ENCODE measurements around the gene KY. TPM values are rescaled to one million over a fixed set of nuclear protein-coding genes. Genes with fewer than 3 reads are reported as not detected.

KY gene
- polyA plus RNA-seq, 1 donor (not counting 4 experiments of a cell fraction or from before 2014, with no cell fraction given), result not detected

DNA sequence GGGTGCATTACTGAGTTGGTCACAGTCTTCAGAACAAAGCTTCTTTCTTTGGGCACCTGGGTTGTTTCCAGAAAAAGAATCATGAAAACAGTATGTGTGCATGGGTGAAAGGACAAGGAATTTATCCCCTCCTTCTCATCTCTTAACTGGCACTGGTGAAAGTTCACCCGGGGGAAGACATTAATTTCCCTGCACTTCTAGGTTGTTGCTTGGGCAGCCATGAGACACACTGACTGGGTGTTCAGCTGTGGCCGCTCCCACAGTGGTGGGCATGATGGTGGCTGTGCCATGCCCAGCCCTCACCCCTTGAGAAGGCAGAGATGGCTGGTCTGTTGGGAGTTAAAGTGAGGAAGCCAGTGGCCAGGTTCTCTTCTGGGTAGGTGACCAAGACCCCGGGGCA lies 16.6 kb upstream of the KY start:
- Histone ChIP-seq H3K4me2 (ENCODE audit: control insufficient read depth, extremely low read depth, insufficient read depth, low read depth, low read length) (no peak overlapping the region), H4K20me1 (ENCODE audit: control insufficient read depth, extremely low read depth, insufficient read depth, low read length) (no peaks in the 10 kb centered on the region), H3K9me1 (ENCODE audit: control insufficient read depth, extremely low read depth, insufficient read depth, low read length) (no peaks in the 10 kb centered on the region), H3K4me1 (ENCODE audit: control insufficient read depth, extremely low read depth, insufficient read depth, low read length) (no peaks in the 10 kb centered on the region), H3K9me3 (ENCODE audit: control insufficient read depth, low read depth, low read length) (no peaks in the 10 kb centered on the region), H3K79me2 (ENCODE audit: control insufficient read depth, insufficient read depth, low read length) (no peaks in the 10 kb centered on the region), H3K27ac (ENCODE audit: control insufficient read depth, insufficient read depth, low read length) (no peak overlapping the region), H3K27me3 (ENCODE audit: control insufficient read depth, extremely low read depth, insufficient read depth, low read length) (no peaks in the 10 kb centered on the region), H2AFZ (ENCODE audit: control insufficient read depth, low read length) (no peak overlapping the region), H3K4me3 (ENCODE audit: control insufficient read depth in 2 of 3, extremely low read depth in 1 of 3, insufficient read depth in 2 of 3, low read depth in 1 of 3, low read length in 3 of 3) (no peak overlapping the region), H3K36me3 (ENCODE audit: control insufficient read depth in 2 of 2, extremely low read depth in 1 of 2, insufficient read depth in 2 of 2, low read length in 2 of 2) (no peaks in the 10 kb centered on the region), H3K9ac (ENCODE audit: control insufficient read depth, extremely low read depth, insufficient read depth, low read length) (no peak overlapping the region)
- TF ChIP-seq, protein P1, sequence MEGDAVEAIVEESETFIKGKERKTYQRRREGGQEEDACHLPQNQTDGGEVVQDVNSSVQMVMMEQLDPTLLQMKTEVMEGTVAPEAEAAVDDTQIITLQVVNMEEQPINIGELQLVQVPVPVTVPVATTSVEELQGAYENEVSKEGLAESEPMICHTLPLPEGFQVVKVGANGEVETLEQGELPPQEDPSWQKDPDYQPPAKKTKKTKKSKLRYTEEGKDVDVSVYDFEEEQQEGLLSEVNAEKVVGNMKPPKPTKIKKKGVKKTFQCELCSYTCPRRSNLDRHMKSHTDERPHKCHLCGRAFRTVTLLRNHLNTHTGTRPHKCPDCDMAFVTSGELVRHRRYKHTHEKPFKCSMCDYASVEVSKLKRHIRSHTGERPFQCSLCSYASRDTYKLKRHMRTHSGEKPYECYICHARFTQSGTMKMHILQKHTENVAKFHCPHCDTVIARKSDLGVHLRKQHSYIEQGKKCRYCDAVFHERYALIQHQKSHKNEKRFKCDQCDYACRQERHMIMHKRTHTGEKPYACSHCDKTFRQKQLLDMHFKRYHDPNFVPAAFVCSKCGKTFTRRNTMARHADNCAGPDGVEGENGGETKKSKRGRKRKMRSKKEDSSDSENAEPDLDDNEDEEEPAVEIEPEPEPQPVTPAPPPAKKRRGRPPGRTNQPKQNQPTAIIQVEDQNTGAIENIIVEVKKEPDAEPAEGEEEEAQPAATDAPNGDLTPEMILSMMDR (optimal IDR thresholded peaks at IDR 0.05 in 1 of 3, IDR thresholded peaks at IDR 0.05 in 1 of 3, conservative IDR thresholded peaks at IDR 0.05 in 1 of 3; ENCODE audit: extremely low read depth in 1 of 3, insufficient read depth in 2 of 3, low read length in 3 of 3), result no peak
- dilution Hi-C loops (cut with MboI; ENCODE audit: extremely low pct_ligation_motif_present, low sequenced_read_pairs), result no loop called here
- DNase-seq (ENCODE audit: low read depth, low spot score) (no peak), FAIRE-seq (no peak)

DNA sequence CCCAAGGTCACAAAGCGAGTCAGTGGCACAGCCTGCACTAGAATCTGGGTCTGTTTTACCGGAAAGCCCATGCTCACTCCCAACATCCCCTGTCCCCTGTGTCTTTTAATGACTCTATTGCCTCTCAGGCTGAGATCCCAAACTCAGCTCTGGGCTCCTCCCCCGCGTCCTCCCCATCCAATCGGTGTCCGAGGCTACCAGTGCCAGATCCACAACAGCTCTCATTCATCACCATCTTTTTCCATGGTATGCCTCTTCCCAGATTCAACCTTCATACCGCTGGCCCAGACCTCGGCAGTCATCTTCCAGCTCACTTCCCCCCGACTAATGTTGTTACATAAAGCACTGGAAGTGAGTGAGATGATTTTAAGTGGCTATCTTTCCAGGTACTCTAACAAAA lies 16.1 kb upstream of the KY start:
- Histone ChIP-seq H3K4me2 (ENCODE audit: control insufficient read depth, extremely low read depth, insufficient read depth, low read depth, low read length) (no peak overlapping the region), H2AFZ (ENCODE audit: control insufficient read depth, low read length) (no peak overlapping the region), H3K4me1 (ENCODE audit: control insufficient read depth, extremely low read depth, insufficient read depth, low read length) (no peaks in the 10 kb centered on the region), H3K9me1 (ENCODE audit: control insufficient read depth, extremely low read depth, insufficient read depth, low read length) (no peaks in the 10 kb centered on the region), H3K27me3 (ENCODE audit: control insufficient read depth, extremely low read depth, insufficient read depth, low read length) (no peaks in the 10 kb centered on the region), H3K36me3 (ENCODE audit: control insufficient read depth in 2 of 2, extremely low read depth in 1 of 2, insufficient read depth in 2 of 2, low read length in 2 of 2) (no peaks in the 10 kb centered on the region), H3K4me3 (ENCODE audit: control insufficient read depth in 2 of 3, extremely low read depth in 1 of 3, insufficient read depth in 2 of 3, low read depth in 1 of 3, low read length in 3 of 3) (no peak overlapping the region), H3K9me3 (ENCODE audit: control insufficient read depth, low read depth, low read length) (no peaks in the 10 kb centered on the region), H4K20me1 (ENCODE audit: control insufficient read depth, extremely low read depth, insufficient read depth, low read length) (no peaks in the 10 kb centered on the region), H3K79me2 (ENCODE audit: control insufficient read depth, insufficient read depth, low read length) (no peaks in the 10 kb centered on the region), H3K27ac (ENCODE audit: control insufficient read depth, insufficient read depth, low read length) (no peak overlapping the region), H3K9ac (ENCODE audit: control insufficient read depth, extremely low read depth, insufficient read depth, low read length) (no peak overlapping the region)
- TF ChIP-seq, protein P1 (optimal IDR thresholded peaks at IDR 0.05 in 1 of 3, IDR thresholded peaks at IDR 0.05 in 1 of 3, conservative IDR thresholded peaks at IDR 0.05 in 1 of 3; ENCODE audit: extremely low read depth in 1 of 3, insufficient read depth in 2 of 3, low read length in 3 of 3), result no peak
- TF ChIP-seq EZH2 (IDR thresholded peaks at IDR 0.05; ENCODE audit: low read length), result no peak
- DNase-seq (ENCODE audit: low read depth, low spot score) (no peak), FAIRE-seq (no peak)
- dilution Hi-C loops (cut with MboI; ENCODE audit: extremely low pct_ligation_motif_present, low sequenced_read_pairs), result no loop called here

Data from keratinocyte (primary cell).